ENCODE results near the gene RNF217. TPM values are rescaled to one million over a fixed set of nuclear protein-coding genes. Genes with fewer than 3 reads are reported as not detected.
"Not testable (repeated sequence)": the region's sequence is repeated elsewhere in the genome, so short reads cannot be mapped to it uniquely, and the experiment has no call there.

Gene RNF217
- total RNA-seq, 2 experiments from 2014 or later: 0.08 to 1.0 TPM

DNA sequence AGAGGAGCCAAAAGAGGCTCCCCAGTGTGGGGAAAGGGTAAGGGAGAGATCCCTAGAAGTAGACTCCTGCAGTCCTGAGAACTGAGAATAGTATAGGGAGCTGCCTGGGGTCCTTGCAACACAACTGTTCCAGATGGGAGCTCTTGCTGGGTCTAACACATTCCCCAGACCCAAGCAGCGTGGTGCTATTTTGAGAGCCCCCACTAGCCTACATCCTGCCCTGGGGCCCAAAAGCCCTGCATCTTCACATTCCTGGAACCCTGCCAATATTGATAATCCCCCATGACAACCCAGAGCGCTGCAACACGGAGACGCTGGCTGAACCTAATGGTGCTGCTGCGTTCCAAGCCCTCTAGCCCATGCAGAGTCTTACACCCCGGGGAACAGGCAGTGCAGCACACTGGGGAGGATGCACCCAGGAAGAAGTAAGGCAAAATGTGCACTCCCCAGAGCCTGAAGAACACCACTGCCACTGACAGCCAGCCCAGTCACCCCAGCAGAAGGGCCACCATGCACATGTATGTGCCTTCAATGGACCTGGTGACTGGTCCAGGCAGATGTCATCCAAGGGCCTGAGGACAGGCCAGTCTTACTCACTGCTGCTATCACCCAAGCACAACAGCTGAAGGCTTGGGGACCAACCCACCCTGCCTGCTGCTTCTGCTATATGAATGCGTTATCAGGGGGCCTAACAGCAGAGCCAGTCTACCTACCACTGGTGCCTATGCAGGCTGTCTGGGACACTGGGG is 7.0 kb upstream of the RNF217 start:
- Mint-ChIP-seq H3K27ac (no peak overlapping the region), H3K4me3 (no peak overlapping the region), H3K27me3 (peaks cover 26% of the 10 kb centered on the region), H3K4me1 (no peaks in the 10 kb centered on the region), H3K36me3 (no peaks in the 10 kb centered on the region), H3K9me3 (no peaks in the 10 kb centered on the region)
- DNase-seq (no peak), ATAC-seq (ENCODE audit: low read depth) (no peak)
- POLR2A ChIA-PET: no interaction called here

DNA sequence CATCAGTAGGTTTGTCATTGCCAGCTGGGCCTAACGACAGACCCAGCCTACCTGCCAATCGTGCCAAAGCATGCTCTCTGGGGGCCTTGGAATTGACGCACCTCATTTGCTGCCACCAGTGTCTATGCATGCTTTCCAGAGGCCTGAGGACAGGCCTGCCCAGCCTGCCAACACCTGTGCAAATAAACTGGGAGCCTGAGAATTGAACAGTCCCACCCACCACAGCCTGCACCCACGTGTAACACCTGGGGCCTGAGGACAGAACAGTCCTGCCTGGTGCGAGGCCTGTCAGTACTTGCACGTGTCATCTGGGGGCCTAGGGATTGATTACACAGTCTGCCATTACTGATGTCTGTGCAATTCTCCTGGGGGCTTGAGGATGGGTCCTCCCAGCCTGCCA is 6.2 kb upstream of the RNF217 start:
- DNase-seq: no peak
- POLR2A ChIA-PET: no interaction called here
- H3K9me3 Mint-ChIP-seq: no peaks in the 10 kb centered on the region
- H3K4me3 Mint-ChIP-seq: no peak overlapping the region
- no peak overlapping the region for H3K27ac Mint-ChIP-seq
- peaks cover 31% of the 10 kb centered on the region for H3K27me3 Mint-ChIP-seq
- no peak for ATAC-seq (ENCODE audit: low read depth)
- no peaks in the 10 kb centered on the region for H3K4me1 Mint-ChIP-seq
- H3K36me3 Mint-ChIP-seq: no peaks in the 10 kb centered on the region

DNA sequence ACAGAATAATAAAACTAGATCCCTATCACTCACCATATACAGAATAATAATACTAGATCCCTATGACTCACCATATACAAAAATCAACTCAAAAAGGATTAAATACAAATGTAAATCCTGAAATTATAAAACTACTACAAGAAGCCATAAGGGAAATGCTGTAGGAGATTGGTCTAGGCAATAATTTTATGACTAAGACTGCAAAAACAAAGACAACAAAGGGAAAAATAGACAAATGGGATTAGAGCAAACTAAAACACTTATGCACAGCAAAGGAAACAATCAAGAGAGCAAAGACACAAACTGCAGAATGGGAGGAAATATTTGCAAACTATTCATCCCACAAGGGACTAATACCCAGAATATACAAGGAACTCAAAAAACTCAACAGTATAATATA is 4.1 kb upstream of the RNF217 start:
- H3K27me3 Mint-ChIP-seq: peaks cover 41% of the 10 kb centered on the region
- no peak for ATAC-seq (ENCODE audit: low read depth)
- POLR2A ChIA-PET: no interaction called here

DNA sequence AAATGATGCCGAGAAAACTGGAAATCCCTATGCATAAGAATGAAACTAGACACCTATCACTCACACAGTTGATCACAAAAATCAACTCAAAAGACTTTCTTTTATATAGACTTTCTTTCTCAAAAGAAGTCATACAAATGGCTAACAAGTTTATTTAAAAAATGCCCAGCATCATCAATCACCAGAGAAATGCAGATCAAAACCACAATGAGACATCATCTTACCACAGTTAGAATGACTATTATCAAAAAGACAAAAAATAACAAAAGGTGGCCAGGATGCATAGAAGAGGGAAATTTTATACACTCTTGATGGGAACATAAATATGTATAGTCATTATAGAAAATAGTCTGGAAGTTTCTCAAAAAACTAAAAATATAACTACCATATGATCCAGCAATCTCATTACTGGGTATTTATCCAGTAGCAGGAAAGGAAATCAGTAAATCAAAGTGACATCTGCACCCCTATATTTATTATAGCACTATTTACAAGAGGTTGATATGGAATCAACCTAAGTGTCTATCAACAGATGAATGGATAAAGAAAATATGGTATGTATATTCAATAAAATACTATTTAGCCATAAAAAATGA is 3.4 kb upstream of the RNF217 start:
- Mint-ChIP-seq H3K4me3 (no peak overlapping the region), H3K36me3 (no peaks in the 10 kb centered on the region), H3K4me1 (peaks cover 10% of the 10 kb centered on the region), H3K27me3 (peaks cover 48% of the 10 kb centered on the region), H3K9me3 (no peaks in the 10 kb centered on the region), H3K27ac (no peak overlapping the region)
- DNase-seq (no peak), ATAC-seq (ENCODE audit: low read depth) (no peak)
- POLR2A ChIA-PET: no interaction called here

More for the DNA sequence above, 4.1 kb upstream of the RNF217 start:
- Mint-ChIP-seq H3K9me3 (no peaks in the 10 kb centered on the region), H3K27ac (no peak overlapping the region), H3K4me3 (no peak overlapping the region), H3K4me1 (peaks cover 5% of the 10 kb centered on the region), H3K36me3 (no peaks in the 10 kb centered on the region)
- no peak for DNase-seq

DNA sequence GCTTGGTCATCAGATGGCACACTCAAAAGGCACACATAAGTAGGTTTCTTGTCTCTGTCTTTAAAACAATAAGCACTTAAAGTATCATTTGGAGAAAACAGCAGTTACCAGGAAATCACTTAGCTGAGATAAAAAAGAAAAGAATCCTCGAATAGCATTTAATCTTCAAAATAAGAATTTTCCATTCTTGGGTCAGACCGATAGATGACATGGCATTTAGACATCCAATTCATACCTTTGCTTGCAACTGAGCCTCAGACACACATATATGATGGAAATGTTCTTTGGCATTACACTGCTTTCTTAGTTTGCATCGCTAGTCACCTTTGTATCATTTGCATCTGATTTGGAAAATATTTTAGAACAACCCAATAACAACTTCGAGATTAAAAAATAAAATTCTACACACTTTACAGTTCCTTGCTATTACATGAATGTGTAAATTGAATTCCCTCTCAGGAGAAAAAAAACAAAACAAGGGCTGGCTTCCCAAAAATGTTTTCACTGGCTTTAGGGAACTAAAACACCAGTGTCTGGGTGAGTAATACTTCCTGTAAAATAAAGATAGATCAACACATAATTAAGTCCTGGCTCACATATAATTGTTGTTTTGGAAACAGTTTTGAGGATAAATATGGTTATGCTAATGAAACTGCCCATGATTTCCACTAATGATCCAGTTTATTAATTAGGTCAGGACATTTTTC is 1.3 kb upstream of the RNF217 start:
- DNase-seq (no peak), ATAC-seq (ENCODE audit: low read depth) (no peak)
- peaks cover 1% of the 10 kb centered on the region for H3K9me3 Mint-ChIP-seq
- H3K4me3 Mint-ChIP-seq: peak overlapping the region; percentile 74
- no peak overlapping the region for H3K27ac Mint-ChIP-seq
- peaks cover 63% of the 10 kb centered on the region for H3K27me3 Mint-ChIP-seq
- POLR2A ChIA-PET: no interaction called here
- H3K36me3 Mint-ChIP-seq: peaks cover 2% of the 10 kb centered on the region
- H3K4me1 Mint-ChIP-seq: peaks cover 10% of the 10 kb centered on the region

DNA sequence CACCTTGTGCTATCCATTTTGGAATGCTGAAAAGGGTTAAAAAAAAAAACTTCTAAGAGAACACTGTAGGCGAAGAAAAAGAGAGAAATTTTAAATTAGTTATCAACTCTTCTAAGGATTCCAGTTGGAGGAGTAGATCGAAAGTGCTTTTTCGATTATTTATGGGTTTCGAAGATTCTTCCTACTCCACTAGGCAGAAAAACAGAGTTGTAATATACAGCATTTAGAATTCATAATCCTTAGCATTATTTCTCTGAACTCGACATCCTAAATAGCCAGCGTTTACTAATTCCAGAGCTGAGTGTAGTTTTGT is 817 bp upstream of the RNF217 start:
- Mint-ChIP-seq H3K27ac (no peak overlapping the region), H3K4me3 (peak overlapping the region; percentile 74), H3K27me3 (peaks cover 62% of the 10 kb centered on the region), H3K4me1 (peaks cover 10% of the 10 kb centered on the region), H3K36me3 (peaks cover 2% of the 10 kb centered on the region), H3K9me3 (peaks cover 1% of the 10 kb centered on the region)
- no peak for ATAC-seq (ENCODE audit: low read depth)
- POLR2A ChIA-PET: no interaction called here
- no peak for DNase-seq

DNA sequence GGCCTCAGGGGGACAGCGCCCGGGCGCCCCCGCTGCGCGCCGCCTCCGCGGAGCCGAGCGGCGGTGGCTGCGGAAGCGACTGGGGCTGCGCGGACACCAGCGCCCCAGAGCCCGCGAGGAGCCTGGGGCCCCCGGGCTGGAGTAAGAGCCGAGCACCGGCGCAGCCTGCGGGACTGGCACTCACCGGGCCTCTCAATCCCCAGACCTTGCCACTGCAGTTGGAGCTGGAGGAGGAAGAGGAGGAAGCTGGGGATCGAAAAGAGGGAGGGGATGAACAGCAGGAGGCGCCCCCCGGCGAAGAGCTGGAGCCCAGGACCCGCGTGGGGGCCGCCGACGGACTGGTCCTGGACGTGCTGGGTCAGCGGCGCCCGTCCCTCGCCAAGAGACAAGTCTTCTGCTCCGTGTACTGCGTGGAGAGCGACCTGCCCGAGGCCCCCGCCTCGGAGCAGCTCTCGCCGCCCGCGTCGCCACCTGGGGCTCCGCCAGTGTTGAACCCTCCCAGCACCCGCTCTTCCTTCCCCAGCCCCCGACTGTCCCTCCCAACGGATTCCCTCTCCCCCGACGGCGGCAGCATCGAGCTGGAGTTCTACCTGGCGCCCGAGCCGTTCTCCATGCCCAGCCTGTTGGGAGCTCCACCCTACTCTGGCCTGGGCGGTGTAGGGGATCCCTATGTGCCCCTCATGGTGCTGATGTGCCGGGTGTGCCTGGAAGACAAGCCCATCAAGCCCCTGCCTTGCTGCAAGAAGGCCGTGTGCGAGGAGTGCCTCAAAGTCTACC is 590 bp downstream of the RNF217 start:
- H3K4me3 Mint-ChIP-seq: peak overlapping the region; percentile 72
- peak; percentile 40 for DNase-seq
- H3K36me3 Mint-ChIP-seq: peaks cover 2% of the 10 kb centered on the region
- peaks cover 58% of the 10 kb centered on the region for H3K27me3 Mint-ChIP-seq
- ATAC-seq (ENCODE audit: low read depth): peak; percentile 63
- H3K4me1 Mint-ChIP-seq: peaks cover 10% of the 10 kb centered on the region
- H3K9me3 Mint-ChIP-seq: peaks cover 1% of the 10 kb centered on the region
- POLR2A ChIA-PET: no interaction called here
- no peak overlapping the region for H3K27ac Mint-ChIP-seq

DNA sequence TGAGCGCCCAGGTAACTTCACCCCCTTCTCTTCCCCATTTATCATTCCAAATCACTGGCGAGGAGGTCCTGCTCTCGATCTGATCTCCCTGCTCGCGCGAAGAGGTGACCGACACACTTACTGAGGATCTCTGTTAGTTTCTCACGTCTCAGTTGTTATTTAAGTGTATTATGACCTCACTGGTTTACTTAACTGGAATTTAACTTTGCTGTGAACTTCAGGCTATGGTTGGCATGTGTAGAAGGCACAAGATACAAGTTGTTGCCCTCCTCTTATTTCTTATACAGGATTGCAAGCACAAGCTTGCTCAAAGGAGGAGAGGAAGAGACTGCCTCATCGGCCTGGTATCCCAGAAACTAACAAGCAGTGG is 1.2 kb downstream of the RNF217 start:
- H3K27me3 Mint-ChIP-seq: peaks cover 59% of the 10 kb centered on the region
- DNase-seq (no peak), ATAC-seq (ENCODE audit: low read depth) (no peak)
- POLR2A ChIA-PET: no interaction called here
- no peak overlapping the region for H3K27ac Mint-ChIP-seq
- peak overlapping the region; percentile 72 for H3K4me3 Mint-ChIP-seq
- H3K9me3 Mint-ChIP-seq: peaks cover 1% of the 10 kb centered on the region
- H3K4me1 Mint-ChIP-seq: peaks cover 10% of the 10 kb centered on the region
- peaks cover 2% of the 10 kb centered on the region for H3K36me3 Mint-ChIP-seq

DNA sequence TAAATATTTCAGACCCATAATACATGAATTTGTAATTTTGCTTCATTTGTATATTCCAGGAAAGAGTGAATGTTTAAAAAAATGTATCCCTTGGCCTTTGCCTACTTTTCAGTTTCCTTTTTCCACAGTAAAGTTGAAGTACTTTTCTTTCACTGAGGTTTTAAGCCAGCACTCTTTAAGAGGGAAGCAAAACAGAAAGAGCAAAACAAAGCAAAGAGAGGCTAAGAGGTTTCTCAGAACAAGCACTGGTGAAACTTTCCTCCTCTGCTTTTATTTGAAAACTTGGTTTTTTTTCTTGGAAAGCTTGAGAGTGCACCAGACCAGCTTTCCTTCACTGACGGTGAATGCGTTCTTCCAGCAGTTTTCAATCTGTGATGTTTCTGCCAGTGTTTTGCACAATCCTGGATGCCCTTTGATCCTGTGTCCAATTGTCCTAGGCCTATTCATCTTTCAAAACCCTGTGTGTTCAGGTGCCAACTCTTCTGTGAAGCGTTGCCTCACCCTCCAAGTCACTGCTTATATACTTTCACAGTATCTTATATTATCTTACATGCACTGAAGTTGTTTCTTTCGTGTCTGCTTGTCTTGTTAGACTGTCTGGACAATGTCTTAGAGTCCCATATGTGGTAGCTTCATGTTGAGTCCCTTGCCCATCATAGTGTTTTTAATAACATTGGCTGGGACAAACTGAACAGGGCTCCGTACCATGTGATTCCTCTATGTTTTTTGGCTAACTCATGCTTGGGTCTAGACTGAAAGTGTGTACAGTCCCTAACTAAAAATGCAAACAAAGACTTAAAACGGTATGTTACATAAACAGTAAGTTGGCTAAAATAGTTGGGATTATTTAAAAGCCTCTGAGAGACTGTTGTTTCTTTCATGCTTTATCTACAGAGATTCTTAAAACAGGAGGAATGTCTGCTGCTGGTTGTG is 1.9 kb downstream of the RNF217 start:
- no peak for DNase-seq
- POLR2A ChIA-PET: no interaction called here
- Mint-ChIP-seq H3K9me3 (peaks cover 1% of the 10 kb centered on the region), H3K4me3 (peak overlapping the region; percentile 9), H3K27ac (no peak overlapping the region), H3K4me1 (peaks cover 10% of the 10 kb centered on the region), H3K36me3 (peaks cover 2% of the 10 kb centered on the region), H3K27me3 (peaks cover 59% of the 10 kb centered on the region)
- ATAC-seq (ENCODE audit: low read depth): no peak

DNA sequence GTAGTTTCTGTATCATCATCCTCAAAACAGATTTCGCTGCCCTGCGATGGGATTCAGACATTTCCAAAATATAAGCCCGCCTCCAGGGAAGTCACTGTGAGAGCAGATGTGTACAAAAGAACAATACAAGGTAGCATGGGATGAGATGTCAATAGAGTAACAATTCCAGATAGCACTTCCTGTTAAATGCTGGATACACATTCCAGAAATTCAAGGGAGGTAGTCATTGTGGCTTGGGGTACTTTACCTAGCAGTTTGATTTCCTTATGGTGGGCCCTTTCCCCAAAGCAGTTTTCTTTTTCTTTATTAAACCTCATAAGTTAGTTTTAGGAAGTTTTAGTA is 2.5 kb downstream of the RNF217 start:
- peaks cover 2% of the 10 kb centered on the region for H3K36me3 Mint-ChIP-seq
- peaks cover 57% of the 10 kb centered on the region for H3K27me3 Mint-ChIP-seq
- POLR2A ChIA-PET: no interaction called here
- no peak overlapping the region for H3K27ac Mint-ChIP-seq
- H3K4me1 Mint-ChIP-seq: peaks cover 10% of the 10 kb centered on the region
- H3K9me3 Mint-ChIP-seq: peaks cover 1% of the 10 kb centered on the region
- ATAC-seq (ENCODE audit: low read depth) (no peak), DNase-seq (no peak)
- no peak overlapping the region for H3K4me3 Mint-ChIP-seq

DNA sequence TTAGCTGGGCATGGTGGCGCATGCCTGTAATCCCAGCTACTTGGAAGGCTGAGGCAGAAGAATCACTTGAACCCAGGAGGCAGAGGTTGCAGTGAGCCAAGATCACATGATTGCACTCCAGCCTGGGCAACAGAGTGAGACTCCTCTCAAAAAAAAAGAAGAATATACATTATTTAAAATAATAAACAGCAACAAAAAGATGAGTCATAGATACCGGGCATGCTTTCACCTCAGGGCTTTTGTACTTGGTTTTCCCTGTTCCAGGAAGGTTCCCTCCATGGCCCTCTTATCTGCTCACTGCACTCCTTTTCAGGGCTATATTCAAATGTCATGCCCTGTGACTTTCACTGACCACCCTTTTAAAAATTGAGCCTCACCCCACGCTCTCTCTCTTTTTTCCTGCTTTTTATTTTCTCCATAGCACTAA is 3.2 kb downstream of the RNF217 start:
- H3K27me3 Mint-ChIP-seq: peaks cover 51% of the 10 kb centered on the region
- H3K4me1 Mint-ChIP-seq; H3K4me3 Mint-ChIP-seq; H3K36me3 Mint-ChIP-seq; POLR2A ChIA-PET; DNase-seq; H3K27ac Mint-ChIP-seq; H3K9me3 Mint-ChIP-seq; ATAC-seq (ENCODE audit: low read depth): not testable (repeated sequence)

DNA sequence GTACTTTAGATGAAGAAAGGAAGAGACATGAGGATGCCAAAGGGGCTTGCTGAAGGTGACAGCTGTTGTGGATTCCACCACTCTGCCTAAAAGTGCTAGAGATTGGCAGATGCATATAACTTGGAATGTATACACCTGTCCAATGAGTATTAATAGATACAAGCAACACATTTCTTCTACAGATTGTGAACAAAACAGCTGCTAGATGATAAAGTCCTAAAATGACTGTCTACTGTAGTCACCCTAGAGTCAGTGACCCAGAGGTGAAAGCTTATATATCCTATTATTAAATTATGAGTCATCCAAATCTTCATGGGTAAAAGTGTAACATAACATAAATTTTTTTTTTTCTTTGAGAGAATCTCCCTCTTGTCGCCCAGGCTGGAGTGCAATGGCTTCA is 5.2 kb downstream of the RNF217 start:
- Mint-ChIP-seq H3K27ac (no peak overlapping the region), H3K36me3 (peaks cover 2% of the 10 kb centered on the region), H3K4me1 (peaks cover 7% of the 10 kb centered on the region), H3K4me3 (no peak overlapping the region), H3K27me3 (peaks cover 45% of the 10 kb centered on the region), H3K9me3 (peaks cover 3% of the 10 kb centered on the region)
- POLR2A ChIA-PET: no interaction called here
- DNase-seq (no peak), ATAC-seq (ENCODE audit: low read depth) (no peak)

DNA sequence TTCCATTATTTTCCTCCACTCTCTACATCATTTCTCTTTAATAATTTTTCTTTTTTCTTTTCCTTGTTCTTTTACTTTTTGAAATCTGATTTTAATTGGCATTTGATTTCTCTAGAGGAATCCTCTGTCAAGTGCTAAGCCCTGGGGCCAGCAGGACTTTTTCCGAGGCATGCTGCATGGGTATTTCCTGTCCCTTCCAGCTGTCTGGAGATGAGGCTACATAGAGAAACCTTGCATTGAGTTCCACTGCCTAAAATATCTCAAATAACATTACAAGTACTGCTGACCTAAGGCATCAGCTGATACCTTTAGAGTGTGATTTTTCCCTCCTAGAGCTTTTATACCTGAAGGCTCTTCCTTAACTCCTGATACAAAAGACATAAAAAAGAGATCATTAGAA is 6.2 kb downstream of the RNF217 start:
- Mint-ChIP-seq H3K4me3 (no peak overlapping the region), H3K27me3 (peaks cover 40% of the 10 kb centered on the region), H3K4me1 (peaks cover 2% of the 10 kb centered on the region), H3K36me3 (peaks cover 2% of the 10 kb centered on the region), H3K27ac (no peak overlapping the region), H3K9me3 (peaks cover 3% of the 10 kb centered on the region)
- POLR2A ChIA-PET: no interaction called here
- no peak for ATAC-seq (ENCODE audit: low read depth)
- DNase-seq: no peak

Data from activated naive CD8-positive, alpha-beta T cell treated with anti-CD3 and anti-CD28 coated beads, Interleukin-2, amount 10 ng/mL, durations not matched to agents 7 days and 5 days (primary cell).